OCI-LY3 (cell line): ENCODE data around the gene POLN.

ENCODE experiments used
- CTCF ChIP-seq: fragments of 200-600, 300-600 bp; sonication (generic); IDR thresholded peaks from 2 replicates; pipeline ENCODE4 v1.5.1; 2014; ENCODE audit warnings: antibody characterized with exemption, low read length, low read depth
- EZH2phosphoT487 ChIP-seq: fragments of 200-600 bp; shearing (Covaris generic); IDR thresholded peaks from 2 replicates; pipeline ENCODE4 v1.6.1; 2018; ENCODE audit warnings: antibody characterized with exemption, mixed run types, low read depth

- TF ChIP-seq CTCF (no peak), EZH2phosphoT487 (no peak)
Measured at GRCh38 chr4:2071252-2071911, 170.5 kb downstream of the POLN start.
